LoVo (cell line): ENCODE results near the gene CORO2A.
"Not testable (repeated sequence)": the region's sequence is repeated elsewhere in the genome, so short reads cannot be mapped to it uniquely, and the experiment has no call there.

ENCODE experiments used
- DNase-seq: peaks from one replicate; pipeline ENCODE4 v3.0.0-alpha.2; 2016; ENCODE audit warnings: low spot score

Gene CORO2A

GRCh38 chr9:98105006-98105405 is 87.4 kb downstream of the CORO2A start:
- DNase-seq, result no peak

- no peak for DNase-seq
These were observed 88.0 kb downstream of the CORO2A start for GRCh38 chr9:98104445-98104881.

- DNase-seq, result no peak
These were observed 90.6 kb downstream of the CORO2A start for GRCh38 chr9:98101868-98102273.

DNA sequence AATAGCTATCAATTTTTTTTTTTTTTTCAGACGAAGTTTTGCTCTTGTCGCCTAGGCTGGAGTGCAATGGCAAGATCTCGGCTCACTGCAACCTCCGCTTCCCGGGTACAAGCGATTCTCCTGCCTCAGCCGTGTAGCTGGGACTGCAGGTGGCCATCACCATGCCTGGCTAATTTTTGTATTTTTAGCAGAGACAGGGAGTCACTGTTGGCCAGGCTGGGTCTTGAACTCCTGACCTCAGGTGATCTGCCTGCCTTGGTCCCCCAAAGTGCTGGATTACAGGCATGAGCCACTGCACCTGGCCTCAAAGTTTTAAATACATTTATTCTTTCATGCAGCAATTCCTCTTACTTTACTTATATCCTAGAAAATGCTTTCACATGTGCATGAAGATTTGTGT is 91.0 kb downstream of the CORO2A start:
- DNase-seq, result no peak

DNA sequence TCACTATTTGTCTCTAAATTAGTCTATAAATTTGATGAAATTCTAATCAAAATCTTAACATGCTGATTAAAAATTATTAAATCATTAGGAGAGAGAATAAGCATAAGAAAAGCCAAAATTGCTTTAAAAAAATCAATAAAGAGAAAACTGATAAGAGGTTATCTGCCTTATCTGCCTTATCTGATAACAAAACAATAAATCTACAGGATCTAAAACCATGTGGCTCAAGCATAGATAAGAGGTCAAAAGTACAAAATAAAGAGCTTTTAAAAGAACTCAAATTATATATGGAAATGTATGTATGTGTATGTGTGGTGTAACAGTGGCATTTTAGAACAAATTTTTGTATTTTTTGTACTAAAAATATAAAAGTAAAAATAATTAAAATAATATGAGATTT is 92.0 kb downstream of the CORO2A start:
- DNase-seq, result peak; percentile 20

DNA sequence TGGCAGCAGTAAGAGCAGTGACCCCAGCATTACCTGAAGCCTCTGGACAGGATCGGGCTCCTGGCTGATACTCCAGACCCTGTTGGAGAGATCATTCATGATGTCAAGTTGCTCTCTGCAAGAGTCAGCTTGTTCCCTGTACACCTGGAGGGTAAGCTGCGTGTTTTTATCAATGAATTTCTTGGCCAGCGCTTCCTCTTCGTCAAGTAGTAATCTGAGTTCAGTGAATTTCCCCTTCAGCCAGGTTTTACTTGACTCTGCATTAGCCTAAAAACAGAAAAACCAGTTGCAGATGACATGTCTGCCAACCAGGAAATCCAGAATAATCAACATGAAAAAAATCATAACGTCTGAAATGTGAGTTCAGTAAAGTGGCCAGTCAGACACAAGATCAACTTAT is 92.5 kb downstream of the CORO2A start:
- DNase-seq, result no peak

DNA sequence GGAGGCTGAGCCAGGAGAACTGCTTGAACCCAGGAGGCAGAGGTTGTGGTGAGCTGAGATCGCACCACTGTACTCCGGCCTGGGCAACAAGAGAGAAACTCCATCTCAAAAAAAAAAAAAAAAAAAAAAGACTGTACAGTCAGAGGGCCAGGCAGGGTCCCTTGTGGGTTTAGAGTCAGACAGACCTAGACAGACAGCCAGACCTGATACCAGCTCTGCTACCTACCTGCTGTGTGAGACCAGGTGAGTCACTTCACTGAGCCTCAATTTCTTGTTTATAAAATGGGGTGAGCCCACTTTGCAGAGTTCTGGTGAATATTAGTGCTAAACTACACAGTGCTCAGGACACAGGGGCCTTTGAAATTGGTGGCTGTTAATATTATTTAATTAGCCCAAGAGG is 93.1 kb downstream of the CORO2A start:
- DNase-seq, result no peak

GRCh38 chr9:98097836-98098235 is 94.6 kb downstream of the CORO2A start:
- DNase-seq, result no peak

GRCh38 chr9:98096091-98096490 is 96.3 kb downstream of the CORO2A start:
- no peak for DNase-seq

DNA sequence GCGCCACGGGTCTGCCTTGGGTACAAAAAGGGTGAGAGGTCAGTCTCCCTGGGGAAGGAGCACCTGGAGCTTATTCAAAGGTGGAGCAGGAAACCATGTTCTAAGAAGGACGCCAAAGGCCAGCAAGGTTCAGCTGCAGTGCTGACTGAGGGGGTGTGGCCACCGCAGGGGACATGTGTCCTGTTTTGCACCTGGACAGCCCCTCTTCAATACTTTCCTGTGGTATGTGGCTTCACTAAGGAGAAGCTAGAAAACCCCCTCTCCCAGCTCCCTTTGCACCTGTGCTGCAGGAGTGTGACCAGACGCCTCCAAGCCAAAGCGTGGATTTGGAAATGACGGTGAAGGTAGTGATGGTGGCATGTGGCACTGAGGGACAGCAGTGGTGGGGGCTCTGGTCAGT is 97.0 kb downstream of the CORO2A start:
- DNase-seq, result no peak

GRCh38 chr9:98094851-98095250 is 97.6 kb downstream of the CORO2A start:
- no peak for DNase-seq

- DNase-seq, result no peak
These were observed 98.1 kb downstream of the CORO2A start for GRCh38 chr9:98094316-98094715.

DNA sequence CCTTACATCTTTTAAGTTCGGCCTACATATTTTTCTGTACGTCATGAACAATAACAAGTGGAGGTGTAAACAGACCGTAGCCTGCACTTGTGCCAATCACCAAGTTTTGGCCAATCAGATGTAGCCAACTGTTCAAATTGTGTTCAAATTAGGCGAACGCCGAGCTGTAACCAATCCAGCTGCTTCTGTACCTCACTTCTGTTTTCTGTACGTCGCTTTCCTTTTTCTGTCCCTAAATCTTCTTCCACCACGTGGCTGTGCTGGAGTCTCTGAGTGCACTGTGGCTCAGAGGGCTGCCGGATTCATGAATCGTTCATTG is 99.9 kb downstream of the CORO2A start:
- no peak for DNase-seq

DNA sequence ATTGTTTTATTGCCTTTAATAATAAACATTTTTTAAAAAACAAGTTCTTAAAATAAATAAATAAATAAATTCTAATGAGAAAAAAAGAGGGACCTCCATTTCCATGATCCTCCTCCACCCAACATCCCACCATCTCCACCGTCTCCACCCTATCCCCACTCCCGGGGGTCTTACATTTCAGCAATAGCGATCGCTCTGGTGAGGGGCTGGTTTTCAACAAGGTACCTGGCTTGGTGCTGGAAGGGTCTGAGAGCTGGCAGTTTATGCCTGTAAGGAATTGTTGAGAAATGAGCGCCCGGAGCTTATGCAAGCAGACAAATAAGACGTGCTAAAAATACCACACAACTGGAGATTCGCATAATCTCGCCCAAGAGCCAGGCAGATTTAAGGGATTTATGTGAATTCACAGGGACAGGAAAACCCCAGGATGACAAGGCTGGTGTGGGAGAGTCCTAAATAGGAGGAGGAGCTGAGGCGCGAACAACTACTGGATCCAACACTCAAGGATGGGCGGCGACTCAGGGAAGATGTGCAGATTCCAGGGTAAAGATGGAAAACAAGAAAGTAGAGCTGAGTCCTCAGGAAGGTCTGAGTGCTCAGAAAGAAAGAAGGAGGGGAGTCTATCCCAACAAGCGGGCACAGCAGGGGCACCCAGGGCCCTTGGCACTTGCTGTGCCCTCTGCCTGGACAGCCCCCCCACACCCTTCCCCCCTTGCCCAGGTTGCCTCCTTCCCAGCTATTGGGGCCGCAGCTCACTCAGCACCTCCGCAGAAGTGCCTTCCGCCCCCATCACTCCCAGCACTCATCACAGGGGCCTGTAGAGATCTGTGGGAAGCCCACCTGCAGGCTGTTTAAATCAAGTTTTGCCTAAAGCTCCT is 100.5 kb downstream of the CORO2A start:
- DNase-seq, result no peak

GRCh38 chr9:98090674-98091073 is 101.8 kb downstream of the CORO2A start:
- not testable (repeated sequence) for DNase-seq

DNA sequence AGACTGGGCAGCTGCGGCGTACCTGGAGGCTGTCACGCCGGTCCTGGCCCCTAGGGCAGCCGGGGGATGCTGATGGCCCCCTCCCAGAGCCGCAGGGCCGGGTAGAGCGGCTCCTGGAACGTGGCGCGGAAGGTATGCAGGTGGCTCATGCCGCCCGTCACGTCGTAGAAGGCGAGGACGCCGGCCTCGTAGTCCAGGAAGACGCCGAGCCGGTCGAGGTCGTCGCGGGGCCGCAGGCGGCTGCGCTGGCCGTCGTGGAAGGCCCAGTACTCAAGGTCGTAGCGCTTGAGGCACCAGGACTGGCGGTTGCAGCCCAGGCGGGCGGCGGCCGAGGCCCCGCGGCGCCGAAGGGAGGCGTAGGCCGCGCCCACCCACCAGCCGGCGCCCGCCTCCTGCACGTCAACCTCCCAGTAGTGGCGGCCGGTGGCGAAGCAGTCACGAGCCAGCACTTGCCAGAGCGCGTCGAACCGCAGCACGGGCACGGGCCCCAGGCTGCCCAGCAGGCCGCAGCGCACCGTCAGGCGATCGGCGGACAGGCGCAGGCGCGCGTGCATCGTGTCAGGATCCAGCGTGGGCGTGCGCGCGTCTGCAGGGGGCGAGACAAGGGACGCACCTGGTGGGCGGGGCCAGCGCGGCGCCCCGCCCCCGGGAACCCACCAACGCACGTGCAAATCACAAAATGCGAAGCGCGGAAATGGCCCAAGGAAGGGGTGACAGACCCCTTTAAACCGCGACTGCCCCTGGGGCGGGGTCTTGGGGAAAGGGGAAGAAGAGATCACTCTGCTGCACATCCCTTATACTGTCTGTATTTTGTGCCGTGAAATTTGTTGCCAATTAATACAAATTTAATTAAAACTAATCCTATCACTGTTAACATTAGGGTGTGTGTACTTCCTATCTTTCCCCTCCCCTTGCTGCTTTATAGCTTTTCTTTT is 104.8 kb downstream of the CORO2A start:
- DNase-seq, result no peak

- DNase-seq, result no peak
These were observed 106.0 kb downstream of the CORO2A start for GRCh38 chr9:98086461-98086860.

DNA sequence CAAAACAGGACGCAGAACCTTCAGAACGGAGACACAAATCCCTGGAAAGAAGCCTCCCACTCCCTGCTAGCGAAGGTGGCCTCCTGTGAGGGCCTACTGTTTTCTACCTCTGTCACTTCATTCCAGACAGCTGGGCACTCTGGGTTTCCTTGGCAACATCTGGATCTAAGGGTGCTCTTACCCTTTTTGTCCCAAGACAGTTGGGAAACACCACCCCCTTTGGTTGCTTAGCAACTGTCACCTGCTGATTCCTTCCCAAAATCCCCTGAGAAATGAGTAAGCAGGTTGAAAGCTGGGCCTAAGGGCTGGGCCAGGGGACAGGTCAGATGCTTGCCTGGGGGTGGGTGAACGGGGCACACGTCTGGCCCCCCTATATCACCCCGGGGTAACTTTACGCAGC is 106.5 kb downstream of the CORO2A start:
- DNase-seq, result no peak

DNA sequence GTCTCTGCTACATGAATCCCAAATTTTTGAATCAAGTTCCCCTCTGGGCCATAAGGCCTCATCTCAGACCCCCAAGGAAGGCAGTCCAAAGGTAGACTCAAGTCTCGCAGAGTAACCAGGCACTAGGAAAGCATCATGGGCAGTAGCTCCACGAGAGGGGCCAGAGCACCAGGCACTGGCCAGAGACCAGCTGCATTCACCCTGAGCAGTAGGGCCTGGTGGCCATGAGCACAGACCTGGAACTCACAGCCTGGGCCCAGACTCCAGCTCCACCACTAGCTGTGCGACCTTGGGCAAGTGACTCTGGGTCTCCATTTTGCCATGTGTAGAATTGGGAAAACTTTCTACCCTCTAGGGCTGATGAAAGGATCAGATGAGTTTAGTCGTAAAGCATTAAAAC is 107.4 kb downstream of the CORO2A start:
- no peak for DNase-seq

- no peak for DNase-seq
These were observed 108.0 kb downstream of the CORO2A start for GRCh38 chr9:98084396-98084795.

DNA sequence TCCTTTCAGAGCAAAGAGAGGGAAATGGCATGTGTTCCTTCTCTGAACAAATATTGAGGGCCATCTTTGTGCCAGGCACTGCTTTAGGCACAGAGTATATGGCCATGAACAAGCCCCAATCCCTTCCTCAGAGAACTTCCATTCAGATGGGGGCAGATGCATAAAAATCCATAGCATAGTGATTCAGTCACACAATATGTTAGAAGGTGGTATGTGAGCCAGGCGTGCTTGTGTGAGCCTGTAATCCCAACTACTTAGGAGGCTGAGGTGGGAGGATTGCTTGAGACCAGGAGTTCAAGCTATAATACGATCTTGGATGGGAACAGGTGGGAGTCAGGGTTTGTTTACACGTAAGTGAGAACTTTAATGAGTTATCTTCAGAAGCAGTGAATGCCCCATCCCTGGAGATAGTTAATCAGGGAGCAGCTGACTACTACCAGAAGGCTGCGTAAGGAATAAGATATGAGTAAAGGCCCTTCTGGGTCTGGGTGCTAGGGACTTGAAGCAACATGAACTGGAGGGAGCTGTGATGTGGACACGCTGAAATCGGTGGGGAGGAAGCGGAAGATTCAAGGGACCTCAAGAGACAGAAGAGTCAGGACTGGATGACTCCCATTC is 108.8 kb downstream of the CORO2A start:
- DNase-seq, result no peak

- DNase-seq, result no peak
These were observed 109.4 kb downstream of the CORO2A start for GRCh38 chr9:98083061-98083501.
